Activated CD4-positive, alpha-beta T cell treated with anti-CD3 and anti-CD28 coated beads, Interleukin-2, amount 50 U/mL, for 4 hours (primary cell): ENCODE results near the gene SLC8A2.
"Not testable (repeated sequence)": the region's sequence is repeated elsewhere in the genome, so short reads cannot be mapped to it uniquely, and the experiment has no call there.

ENCODE experiments used
- DNase-seq, 2 experiments: peaks; one replicate each; pipeline ENCODE4 v3.0.0-alpha.2; 2020

SLC8A2 gene

GRCh38 chr19:47423203-47423882, 48.4 kb downstream of the SLC8A2 start:
- DNase-seq = no peak

DNA sequence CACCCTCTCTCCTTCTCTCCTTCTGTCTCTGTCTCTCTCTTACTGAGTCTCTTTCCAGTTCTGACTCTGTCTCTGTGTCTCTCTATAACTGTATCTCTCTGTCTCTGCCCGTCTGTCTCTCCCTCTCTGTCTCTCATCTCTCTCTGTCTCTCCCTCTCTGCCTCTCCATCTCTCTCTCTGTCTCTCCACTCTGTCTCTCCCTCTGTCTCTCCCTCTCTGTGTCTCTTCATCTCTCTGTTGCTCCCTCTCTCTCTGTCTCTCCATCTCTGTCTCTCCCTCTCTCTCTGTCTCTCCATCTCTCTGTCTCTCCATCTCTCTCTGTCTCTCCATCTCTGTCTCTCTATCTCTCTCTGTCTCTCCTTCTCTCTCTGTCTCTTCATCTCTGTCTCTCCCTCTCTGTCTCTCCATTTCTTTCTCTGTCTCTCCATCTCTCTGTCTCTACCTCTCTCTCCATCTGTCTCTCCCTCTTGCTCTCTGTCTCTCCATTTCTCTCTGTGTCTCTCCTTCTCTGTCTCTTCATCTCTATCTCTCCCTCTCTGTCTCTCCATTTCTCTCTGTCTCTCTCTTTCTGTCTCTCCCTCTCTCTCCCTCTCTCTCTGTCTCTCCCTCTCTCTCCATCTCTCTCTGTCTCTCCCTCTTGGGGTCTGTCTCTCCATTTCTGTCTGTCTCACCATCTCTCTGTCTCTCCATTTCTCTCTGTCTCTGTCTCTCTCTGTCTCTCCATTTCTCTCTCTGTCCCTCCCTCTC, 49.1 kb downstream of the SLC8A2 start:
- DNase-seq = no peak

DNA sequence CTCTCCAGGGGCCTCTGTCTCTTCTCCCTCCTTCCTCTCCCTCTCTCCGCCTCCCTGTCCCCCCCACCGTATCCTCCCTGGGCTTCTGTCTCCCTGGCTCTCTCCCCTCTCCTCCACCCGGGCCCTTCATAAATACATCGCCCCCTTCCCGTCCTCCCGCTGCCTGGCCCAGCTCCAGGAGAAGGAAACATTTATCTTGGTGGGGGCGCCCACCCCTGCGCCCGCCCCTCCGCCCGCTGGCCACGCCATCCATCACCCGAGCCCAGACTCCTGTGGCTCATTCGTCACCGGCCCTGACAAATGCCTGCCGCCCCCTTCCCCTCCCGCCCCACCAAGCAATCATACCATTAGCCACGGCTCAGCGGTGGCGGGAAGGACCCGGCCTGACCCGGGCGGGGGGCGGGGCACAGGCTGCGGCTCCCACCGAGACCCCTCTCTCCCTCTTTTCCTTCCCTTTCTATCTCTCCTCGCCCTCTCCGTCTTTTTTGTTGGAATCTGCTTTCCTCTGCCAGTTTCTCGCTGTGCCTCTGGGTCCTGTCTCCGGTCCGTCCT, 49.8 kb downstream of the SLC8A2 start:
- no peak for DNase-seq

GRCh38 chr19:47421244-47421786, 50.4 kb downstream of the SLC8A2 start:
- DNase-seq = no peak

GRCh38 chr19:47419789-47420188, 51.9 kb downstream of the SLC8A2 start:
- DNase-seq = no peak

GRCh38 chr19:47419030-47419783, 52.5 kb downstream of the SLC8A2 start, which contains the start of gene MEIS3:
Gene MEIS3, minus strand, starts transcription at chr19:47419527. Its CDS starts 446 bp downstream, at chr19:47419081.
- no peak for DNase-seq

GRCh38 chr19:47418692-47419029, 53.0 kb downstream of the SLC8A2 start:
- no peak for DNase-seq

- no peak for DNase-seq
These were observed 53.7 kb downstream of the SLC8A2 start for GRCh38 chr19:47417746-47418691.

DNA sequence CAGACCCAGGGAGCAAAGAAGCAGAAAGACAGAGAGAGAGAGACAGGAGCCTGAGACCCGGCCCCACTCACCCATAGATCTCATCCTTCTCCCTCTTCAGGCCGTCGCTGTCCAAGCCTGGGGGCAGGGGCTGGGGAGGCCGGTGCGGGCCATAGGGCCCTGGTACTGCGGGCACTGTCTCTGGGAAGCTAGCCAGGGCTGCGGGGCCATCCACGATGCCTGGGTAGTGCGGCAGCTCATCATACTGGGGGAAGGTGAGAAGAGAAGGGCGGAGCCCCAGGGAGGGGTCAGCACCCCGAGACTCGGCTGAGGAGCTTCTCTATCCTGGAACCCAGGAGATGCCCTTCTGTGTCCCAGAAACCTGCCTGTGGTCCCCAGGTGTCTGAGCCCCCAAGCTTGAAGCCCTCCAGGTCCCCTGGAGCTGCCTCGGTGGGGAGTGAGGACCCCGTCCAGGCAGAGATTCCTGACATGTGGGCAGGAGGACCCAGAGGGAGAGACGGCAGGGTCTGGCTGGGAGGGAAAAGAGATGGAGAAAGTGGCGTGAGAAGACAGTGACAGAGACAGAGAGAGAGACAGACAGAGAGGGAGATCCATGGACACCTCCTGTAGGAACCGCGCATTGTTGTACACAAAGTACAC, 54.5 kb downstream of the SLC8A2 start:
- no peak for DNase-seq

- no peak for DNase-seq
These were observed 55.1 kb downstream of the SLC8A2 start for GRCh38 chr19:47416643-47416985.

DNA sequence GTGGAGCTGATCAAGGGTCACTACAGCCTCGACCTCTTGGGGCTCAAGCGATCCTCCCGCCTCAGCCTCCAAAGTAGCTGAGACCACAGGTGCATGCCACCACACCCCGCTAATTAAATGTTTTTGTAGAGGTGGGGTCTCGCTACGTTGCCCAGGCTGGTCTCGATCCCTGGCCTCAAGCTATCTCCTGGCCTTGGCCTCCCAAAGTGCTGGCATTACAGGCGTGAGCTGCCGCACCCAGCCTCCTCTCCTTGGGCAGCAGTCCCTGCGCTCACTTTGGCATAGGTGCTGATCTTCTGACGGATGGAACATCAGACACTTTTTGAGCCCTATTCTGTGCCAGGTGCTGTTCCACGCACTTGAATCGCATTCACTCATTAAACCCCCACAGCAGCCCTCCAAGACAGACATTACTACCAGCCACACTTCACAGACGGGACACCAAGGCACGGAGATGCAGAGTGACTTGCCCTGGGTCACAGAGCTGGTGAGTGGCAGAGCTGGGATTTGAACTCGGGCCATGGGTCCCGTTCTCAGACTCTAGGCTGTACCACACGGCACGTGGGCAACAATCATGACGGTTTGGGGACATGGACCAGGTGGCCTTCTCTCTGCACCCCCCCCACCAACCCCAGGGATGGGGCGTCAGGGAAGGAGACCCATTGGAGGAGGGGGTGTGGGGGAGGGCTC, 55.6 kb downstream of the SLC8A2 start:
- no peak for DNase-seq

- no peak for DNase-seq
These were observed 57.2 kb downstream of the SLC8A2 start for GRCh38 chr19:47414469-47414868.

DNA sequence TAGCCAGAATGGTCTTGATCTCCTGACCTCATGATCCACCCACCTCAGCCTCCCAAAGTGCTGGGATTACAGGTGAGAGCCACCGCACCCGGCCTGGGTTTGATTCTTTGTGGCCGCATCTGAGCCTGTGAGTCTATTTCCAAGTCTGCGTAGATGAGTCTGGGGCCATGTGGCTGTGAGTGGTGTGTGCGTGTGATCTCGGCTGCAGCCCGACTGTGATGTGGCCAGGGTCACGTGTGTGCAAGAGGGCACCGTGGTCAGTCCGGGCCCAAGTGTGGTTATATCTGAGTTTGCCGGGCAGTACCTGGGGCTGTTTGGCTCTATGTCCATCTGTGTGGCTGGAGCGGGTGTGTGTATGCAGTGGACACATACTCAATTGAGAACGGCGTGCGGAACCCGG, 57.8 kb downstream of the SLC8A2 start:
- DNase-seq = no peak

DNA sequence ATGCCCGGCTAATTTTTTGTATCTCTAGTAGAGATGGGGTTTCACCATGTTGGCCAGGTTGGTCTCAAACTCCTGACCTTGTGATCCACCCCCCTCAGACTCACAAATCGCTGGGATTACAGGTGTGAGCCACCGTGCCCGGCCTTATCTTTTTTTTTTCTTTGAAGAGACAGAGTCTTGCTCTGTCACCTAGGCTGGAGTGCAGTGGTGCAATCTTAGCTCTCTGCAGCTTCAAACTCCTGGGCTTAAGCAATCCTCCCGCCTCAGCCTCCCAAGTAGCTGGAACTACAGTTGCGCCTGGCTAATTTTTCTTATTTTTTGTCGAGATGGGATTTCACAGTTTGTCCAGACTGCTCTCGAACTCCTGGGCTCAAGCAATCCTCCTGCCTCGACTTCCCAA, 60.0 kb downstream of the SLC8A2 start:
- DNase-seq = not testable (repeated sequence)

GRCh38 chr19:47411101-47411500, 60.6 kb downstream of the SLC8A2 start:
- DNase-seq = no peak

GRCh38 chr19:47408156-47408938, 63.3 kb downstream of the SLC8A2 start:
- no peak for DNase-seq

DNA sequence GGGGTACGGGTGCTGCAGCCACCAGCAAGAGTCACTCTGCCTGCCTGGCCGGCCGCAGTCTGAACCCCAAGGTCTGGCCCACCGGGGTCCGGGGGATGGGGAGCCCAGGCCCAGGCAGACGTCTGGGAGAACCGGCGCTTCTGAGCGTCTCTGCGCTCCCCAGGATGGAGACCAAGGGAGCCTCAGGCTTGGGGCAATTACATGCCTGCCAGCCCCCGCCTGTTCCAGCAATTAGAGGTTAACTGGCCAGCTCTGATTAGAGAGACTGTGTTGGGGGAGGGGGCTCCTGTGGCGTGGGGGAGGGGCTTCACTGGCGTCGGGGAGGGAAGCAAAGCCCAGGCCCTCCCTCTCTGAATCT, 64.3 kb downstream of the SLC8A2 start:
- no peak for DNase-seq

- DNase-seq = no peak
These were observed 64.8 kb downstream of the SLC8A2 start for GRCh38 chr19:47406711-47407416.

- no peak for DNase-seq
These were observed 65.8 kb downstream of the SLC8A2 start for GRCh38 chr19:47405854-47406417.
